HepG2 (cell line): ENCODE data around the gene CORO7. TPM values are rescaled to one million over a fixed set of nuclear protein-coding genes. Genes with fewer than 3 reads are reported as not detected.

ENCODE experiments used
- AKAP8 ChIP-seq: sonication (generic); formaldehyde crosslinking; IDR thresholded peaks from 2 replicates; pipeline ENCODE4 v1.5.1; 2020; ENCODE audit warnings: mild to moderate bottlenecking, missing genetic modification reagents
- BORCS8-MEF2B ChIP-seq: sonication (generic); formaldehyde crosslinking; IDR thresholded peaks from 2 replicates; pipeline ENCODE4 v1.8.0; 2022; ENCODE audit warnings: mild to moderate bottlenecking, missing genetic modification reagents
- CEBPB ChIP-seq: IDR thresholded peaks from 2 replicates; pipeline ENCODE4 v1.6.1; 2011; ENCODE audit warnings: low read depth, low read length, improper control_type of control experiment, borderline replicate concordance
- CENPBD1 ChIP-seq: sonication (generic); formaldehyde crosslinking; IDR thresholded peaks from 2 replicates; pipeline ENCODE4 v1.8.0; 2022; ENCODE audit warnings: missing genetic modification reagents, low read depth, mild to moderate bottlenecking, borderline replicate concordance
- FOXK2 ChIP-seq: fragments of 450-650 bp; IDR thresholded peaks from 2 replicates; pipeline ENCODE4 v1.6.1; 2016
- HIC2 ChIP-seq: sonication (generic); formaldehyde crosslinking; IDR thresholded peaks from 2 replicates; pipeline ENCODE4 v1.9.0; 2022; ENCODE audit warnings: low read depth, missing genetic modification reagents
- HNRNPL ChIP-seq: fragments of 200-400 bp; formaldehyde crosslinking; IDR thresholded peaks from 2 replicates; pipeline ENCODE4 v1.6.1; 2017; ENCODE audit warnings: mild to moderate bottlenecking, low read depth, low read length
- PHF21A ChIP-seq: sonication (generic); formaldehyde crosslinking; IDR thresholded peaks from 2 replicates; pipeline ENCODE4 v1.5.0; 2020; ENCODE audit warnings: mild to moderate bottlenecking, missing genetic modification reagents
- PLSCR1 ChIP-seq: sonication (generic); formaldehyde crosslinking; IDR thresholded peaks from 2 replicates; pipeline ENCODE4 v1.5.0; 2020; ENCODE audit warnings: missing genetic modification reagents, mild to moderate bottlenecking, borderline replicate concordance
- POGK ChIP-seq: sonication (generic); formaldehyde crosslinking; conservative IDR thresholded peaks from 2 replicates; pipeline ENCODE4 v1.8.0; 2022; ENCODE audit warnings: mild to moderate bottlenecking, moderate library complexity, missing genetic modification reagents
- POLR2G ChIP-seq: fragments of 200-400 bp; formaldehyde crosslinking; IDR thresholded peaks from 2 replicates; pipeline ENCODE4 v1.6.1; 2018; ENCODE audit warnings: mild to moderate bottlenecking, low read depth, low read length, moderate library complexity
- TAF1 ChIP-seq: sonication (generic); formaldehyde crosslinking; IDR thresholded peaks from 2 replicates; pipeline ENCODE4 v1.4.0; 2020; ENCODE audit warnings: missing genetic modification reagents
- TEF ChIP-seq: sonication (generic); formaldehyde crosslinking; IDR thresholded peaks from 2 replicates; pipeline ENCODE4 v1.5.0; 2020; ENCODE audit warnings: missing genetic modification reagents
- TIGD3 ChIP-seq: sonication (generic); formaldehyde crosslinking; IDR thresholded peaks from 2 replicates; pipeline ENCODE4 v1.5.1; 2020; ENCODE audit warnings: mild to moderate bottlenecking, missing genetic modification reagents, borderline replicate concordance
- ZBTB21 ChIP-seq: sonication (generic); formaldehyde crosslinking; IDR thresholded peaks from 2 replicates; pipeline ENCODE4 v1.4.0; 2020; ENCODE audit warnings: missing genetic modification reagents
- ZFP36L1 ChIP-seq: sonication (generic); formaldehyde crosslinking; IDR thresholded peaks from 2 replicates; pipeline ENCODE4 v1.8.0; 2022; ENCODE audit warnings: mild to moderate bottlenecking, missing genetic modification reagents, moderate library complexity
- ZNF264 ChIP-seq: sonication (generic); formaldehyde crosslinking; IDR thresholded peaks from 2 replicates; pipeline ENCODE4 v1.4.0; 2020; ENCODE audit warnings: missing genetic modification reagents
- ZNF639 ChIP-seq: conservative IDR thresholded peaks from 2 replicates; pipeline ENCODE4 v1.6.1; 2018; ENCODE audit warnings: missing genetic modification reagents
- ZNF672 ChIP-seq: sonication (generic); formaldehyde crosslinking; IDR thresholded peaks from 2 replicates; pipeline ENCODE4 v1.8.1; 2022; ENCODE audit warnings: missing genetic modification reagents
- ZNF841 ChIP-seq: sonication (generic); formaldehyde crosslinking; IDR thresholded peaks from 2 replicates; pipeline ENCODE4 v1.8.1; 2023; ENCODE audit warnings: missing genetic modification reagents, borderline replicate concordance
- ZSCAN31 ChIP-seq: sonication (generic); formaldehyde crosslinking; IDR thresholded peaks from 2 replicates; pipeline ENCODE4 v1.5.0; 2020; ENCODE audit warnings: low read depth, mild to moderate bottlenecking, missing genetic modification reagents
- polyA plus RNA-seq, 8 experiments: library from polyadenylated mRNA; depleted of rRNA in 3 of 8; stranded (reverse) in 7 of 8; unstranded in 1 of 8; fragments of >200 nt; fragmentation: Illumina TruSeq in 4 of 8; extraction: Trizol in 4 of 8; gene quantifications; 2 replicates each; pipeline versions ENCODE4 v1.2.1 to v1.2.3, GENCODE V29; 2011 to 2016; ENCODE audit warnings: low read depth in 4 of 8, missing spikeins in 1 of 8, mixed read lengths in 1 of 8; ENCODE audit not compliant: insufficient read depth in 1 of 8
- total RNA-seq, 5 experiments: library from RNA; depleted of rRNA; stranded (reverse); fragments of >200 nt; fragmentation: Illumina TruSeq; extraction: Trizol; gene quantifications; 2 replicates each; pipeline ENCODE4 v1.2.3, GENCODE V29; 2016; ENCODE audit warnings: low read depth in 1 of 5

Gene CORO7
- total and polyA plus RNA-seq, 2 of the 13 experiments (the other 11 are each of a cell fraction or from before 2014, with no cell fraction given), result 9.9 to 14.3 TPM

- no peak for TF ChIP-seq PLSCR1
- no peak for TF ChIP-seq ZNF672
- no peak for TF ChIP-seq TIGD3
- no peak for TF ChIP-seq ZSCAN31 (CRISPR knock-in tag)
- TF ChIP-seq PHF21A (CRISPR knock-in tag), result no peak
- TF ChIP-seq ZNF264 (CRISPR knock-in tag), result no peak
- no peak for TF ChIP-seq BORCS8-MEF2B
- no peak for TF ChIP-seq CENPBD1
- TF ChIP-seq TAF1 (CRISPR knock-in tag), result no peak
- no peak for TF ChIP-seq ZFP36L1 (CRISPR knock-in tag)
- no peak for TF ChIP-seq ZBTB21
- TF ChIP-seq HIC2 (CRISPR knock-in tag), result no peak
- no peak for TF ChIP-seq ZNF841 (CRISPR knock-in tag)
- TF ChIP-seq POLR2G, result 0 out of 2 replicates have a peak, but pooled peaks have one; percentile 60
- TF ChIP-seq ZNF639 (CRISPR knock-in tag), result no peak
- TF ChIP-seq TEF (CRISPR knock-in tag), result no peak
- peak; percentile 25; the same call in 1 of the 2 replicates for TF ChIP-seq AKAP8 (CRISPR knock-in tag)
- TF ChIP-seq CEBPB, result no peak
- TF ChIP-seq POGK, result no peak
- no peak for TF ChIP-seq FOXK2
- peak; percentile 85 for TF ChIP-seq HNRNPL
Measured at GRCh38 chr16:4383591-4384444, 32.6 kb downstream of the CORO7 start (continued).
